UCSD-AML1 (cell line): ENCODE results near the gene SYCE1.
"Not testable (repeated sequence)": the region's sequence is repeated elsewhere in the genome, so short reads cannot be mapped to it uniquely, and the experiment has no call there.

Experiments used
- DNase-seq: peaks from one replicate; lab custom pipeline; 2025; ENCODE audit not compliant: unreplicated experiment; lab: John Stamatoyannopoulos, UW

The SYCE1 gene

DNA sequence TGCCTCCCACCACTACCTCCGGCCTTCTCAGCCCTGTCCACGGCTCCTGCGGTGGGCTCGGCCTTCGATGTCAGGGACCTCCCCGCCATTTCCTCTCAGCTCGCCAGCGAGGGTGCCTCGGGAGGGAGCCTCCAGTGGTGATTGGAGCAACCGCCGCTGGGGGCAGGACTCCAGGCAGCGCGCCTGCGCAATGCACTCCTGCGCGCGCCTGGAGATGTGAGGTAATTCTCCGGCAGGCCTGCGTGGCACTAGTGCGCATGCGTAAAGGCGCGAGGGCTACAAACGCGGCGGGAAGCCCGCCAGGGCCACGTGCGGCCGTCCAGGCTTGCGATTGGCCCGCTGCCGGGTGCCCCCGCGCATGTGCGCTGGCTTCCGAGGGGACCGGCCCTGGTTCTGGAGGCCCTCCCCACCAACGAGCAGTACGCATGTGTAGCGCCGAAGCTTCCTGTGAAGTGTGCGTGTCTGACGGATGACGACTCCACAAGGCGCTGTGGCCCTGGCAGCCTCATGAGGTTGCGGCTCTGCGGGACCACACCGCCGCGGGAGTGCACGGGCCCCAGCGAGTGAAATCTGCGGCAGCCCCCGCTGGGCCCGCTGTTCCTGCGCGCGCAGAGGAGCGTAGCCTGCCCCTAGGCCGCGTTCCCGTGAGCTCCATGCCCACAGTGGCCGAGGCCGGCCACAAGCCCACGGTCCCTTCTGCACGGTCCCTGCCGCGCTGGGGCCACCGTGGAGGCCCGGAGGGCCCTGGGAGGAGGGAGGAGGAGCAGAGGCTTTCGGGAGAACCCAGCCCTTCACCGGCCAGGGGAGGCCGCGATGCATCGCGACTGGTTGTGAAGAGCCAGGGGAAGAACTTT lies at the start of gene SYCE1:
Gene SYCE1 (minus strand): TSS at position 143 of the 854 bp plus-strand sequence. CDS start 54 bp downstream, at position 89.
- no peak for DNase-seq

GRCh38 chr10:133614830-133615580 lies 49.6 kb upstream of the SYCE1 start:
- DNase-seq = no peak

DNA sequence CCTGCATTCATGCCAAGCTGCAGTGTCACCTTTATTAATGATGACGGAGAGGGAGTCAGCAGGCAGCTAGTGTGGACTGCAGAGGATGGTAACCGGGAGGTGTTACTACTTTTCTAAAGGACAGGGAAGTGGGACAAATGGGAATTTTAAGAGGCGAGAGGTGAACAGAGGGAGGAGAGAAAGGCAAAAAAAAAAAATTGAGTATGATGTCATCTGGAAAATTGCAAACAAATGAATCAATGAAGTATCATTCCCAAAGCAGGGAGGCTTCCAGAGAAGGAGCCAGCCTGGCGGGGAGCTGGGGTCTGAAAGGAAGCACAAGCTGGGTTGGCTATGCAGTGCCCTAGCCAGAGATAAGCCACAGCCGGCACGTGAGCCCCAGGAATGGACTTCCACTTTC lies 48.3 kb upstream of the SYCE1 start:
- DNase-seq = no peak

GRCh38 chr10:133611079-133611478 lies 45.7 kb upstream of the SYCE1 start:
- DNase-seq = no peak

- no peak for DNase-seq
These were observed 43.5 kb upstream of the SYCE1 start for GRCh38 chr10:133608855-133609254.

- DNase-seq = not testable (repeated sequence)
These were observed 38.1 kb upstream of the SYCE1 start for GRCh38 chr10:133603434-133603833.

DNA sequence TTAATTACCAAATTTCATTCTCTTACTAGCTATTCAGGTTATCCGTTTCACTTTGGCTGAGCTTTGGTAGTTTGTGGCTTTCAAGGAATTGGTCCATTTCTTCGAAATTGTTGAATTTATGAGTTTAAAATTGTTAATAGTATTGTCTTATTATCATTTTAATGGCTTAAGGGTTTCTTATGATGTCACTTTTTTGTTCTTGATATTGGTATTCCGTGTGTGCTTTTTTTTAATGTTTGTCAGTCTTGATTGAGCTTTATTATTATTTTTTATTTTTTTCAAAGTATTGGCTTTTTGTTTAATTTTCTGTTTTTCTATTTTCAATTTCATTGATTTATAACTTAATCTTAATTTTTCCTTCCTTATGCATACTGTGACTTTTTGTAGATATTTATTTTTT lies 35.3 kb upstream of the SYCE1 start:
- no peak for DNase-seq

- not testable (repeated sequence) for DNase-seq
These were observed 34.5 kb upstream of the SYCE1 start for GRCh38 chr10:133599869-133600268.

- DNase-seq = no peak
These were observed 27.3 kb upstream of the SYCE1 start for GRCh38 chr10:133592716-133593115.

DNA sequence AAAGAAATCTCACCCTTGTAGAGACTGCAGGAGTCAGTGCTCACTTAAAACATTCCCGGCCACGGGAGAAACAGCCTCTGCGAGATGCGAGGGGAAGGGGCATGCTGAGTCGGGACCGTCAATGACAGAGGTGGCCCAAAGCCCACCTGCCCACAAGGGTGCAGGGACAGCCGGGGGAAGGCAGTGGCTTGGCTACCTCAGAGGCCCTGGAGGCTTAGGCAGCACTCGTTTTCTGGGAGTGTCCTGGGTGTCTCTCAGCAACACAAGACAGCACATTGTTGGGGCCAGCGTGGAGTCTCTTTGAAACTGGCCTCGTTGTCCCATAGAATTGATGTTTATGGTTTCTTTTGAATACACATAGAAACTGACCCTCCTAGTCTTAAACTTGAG lies 25.6 kb upstream of the SYCE1 start:
- no peak for DNase-seq

- DNase-seq = no peak
These were observed 25.0 kb upstream of the SYCE1 start for GRCh38 chr10:133590226-133590969.

DNA sequence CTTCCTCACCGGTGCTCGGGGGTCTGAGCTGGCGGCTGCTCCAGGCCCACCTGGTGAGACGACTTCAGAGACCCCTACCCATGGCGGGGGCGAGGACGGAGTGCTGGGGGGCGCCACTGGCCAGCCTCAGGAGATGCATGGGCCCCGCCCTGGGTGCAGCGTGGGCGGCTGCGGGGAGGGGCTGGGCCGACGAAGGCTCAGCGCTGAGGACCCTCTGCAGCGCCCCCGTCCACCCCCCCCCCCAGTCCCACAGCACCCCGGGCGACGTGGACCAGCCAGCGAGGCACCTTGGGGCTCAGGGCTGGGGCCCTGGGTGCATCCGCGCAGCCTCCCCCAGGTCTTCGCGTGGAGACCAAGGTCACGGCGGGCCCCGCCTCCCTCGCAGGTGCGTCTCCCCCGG lies 11.7 kb upstream of the SYCE1 start:
- DNase-seq = not testable (repeated sequence)

GRCh38 chr10:133573460-133573859 lies 8.1 kb upstream of the SYCE1 start:
- not testable (repeated sequence) for DNase-seq

GRCh38 chr10:133572055-133572454 lies 6.7 kb upstream of the SYCE1 start:
- DNase-seq = not testable (repeated sequence)

DNA sequence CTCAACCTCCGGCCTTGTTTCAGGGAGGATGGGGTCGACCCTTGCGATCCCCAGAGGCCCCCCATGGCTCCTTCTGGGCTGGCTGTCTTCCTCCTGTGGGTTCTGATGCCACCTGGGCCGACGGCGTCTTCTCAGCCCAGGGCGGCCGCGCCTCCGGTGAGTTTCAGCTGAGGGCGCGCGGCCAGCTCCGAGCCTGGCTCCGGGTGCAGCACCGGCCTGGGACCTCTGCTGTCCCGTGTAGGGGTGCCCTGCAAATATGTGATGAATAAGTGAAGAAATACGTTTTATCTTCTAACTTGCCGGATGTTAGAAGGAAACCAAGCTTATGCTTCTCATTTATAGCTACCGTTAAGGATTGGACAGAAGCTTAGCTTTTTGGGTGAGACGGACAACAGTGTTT lies 4.4 kb upstream of the SYCE1 start:
- DNase-seq = not testable (repeated sequence)

- DNase-seq = not testable (repeated sequence)
These were observed 3.6 kb upstream of the SYCE1 start for GRCh38 chr10:133568831-133569527.

DNA sequence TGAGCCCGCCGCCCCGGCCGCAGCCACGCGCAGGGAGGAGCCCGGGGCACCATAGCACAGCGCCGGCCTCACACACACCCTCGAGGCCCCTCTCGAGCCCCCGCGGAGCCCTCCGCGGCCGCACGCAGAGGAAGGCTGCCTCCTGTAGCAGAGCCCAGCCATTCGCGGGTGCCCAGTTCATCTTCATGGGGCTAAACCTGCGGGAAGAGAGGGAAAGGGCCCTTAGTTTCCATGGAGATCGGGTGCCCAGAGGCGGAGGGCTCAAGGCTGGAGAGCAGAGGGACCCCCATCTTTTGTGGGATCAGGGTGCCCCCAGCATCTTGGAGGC lies 2.9 kb upstream of the SYCE1 start:
- DNase-seq = no peak

GRCh38 chr10:133567609-133568286 lies 2.4 kb upstream of the SYCE1 start:
- DNase-seq = no peak

DNA sequence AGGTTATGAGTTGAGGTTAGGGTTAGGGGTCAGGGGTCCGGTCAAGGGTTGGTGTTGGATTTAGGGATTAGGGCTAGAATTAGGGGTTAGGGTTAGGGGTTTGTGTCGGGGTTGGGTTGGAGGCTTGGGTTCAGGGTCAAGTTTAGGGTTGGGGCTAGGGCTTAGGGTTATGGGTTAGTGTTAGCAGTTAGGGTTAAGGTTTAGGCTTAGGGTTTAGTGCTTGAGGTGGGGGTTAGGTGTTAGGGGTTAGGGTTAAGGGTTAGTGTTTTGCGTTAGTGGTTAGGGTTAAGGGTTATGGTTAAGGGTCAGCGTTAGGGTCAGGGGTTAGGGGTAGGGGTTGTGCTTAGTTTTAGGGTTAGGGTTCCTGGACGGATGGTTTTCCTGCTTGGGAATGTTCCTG lies 1.7 kb upstream of the SYCE1 start:
- DNase-seq = no peak

- DNase-seq = no peak
These were observed 567 bp downstream of the SYCE1 start for GRCh38 chr10:133564816-133565215.
